Dermis blood vessel endothelial cell (primary cell): ENCODE measurements around the gene AK8. TPM values are rescaled to one million over a fixed set of nuclear protein-coding genes. Genes with fewer than 3 reads are reported as not detected.

Experiments
- DNase-seq: peaks from one replicate; pipeline ENCODE4 v3.0.0; 2010
- total RNA-seq: library from RNA; depleted of rRNA; stranded (reverse); fragments of >200 nt; gene quantifications from 2 replicates; pipeline ENCODE4 v1.2.3, GENCODE V29; 2014

AK8 gene
- total RNA-seq, 1 donor from 2014 or later, result not detected

DNA sequence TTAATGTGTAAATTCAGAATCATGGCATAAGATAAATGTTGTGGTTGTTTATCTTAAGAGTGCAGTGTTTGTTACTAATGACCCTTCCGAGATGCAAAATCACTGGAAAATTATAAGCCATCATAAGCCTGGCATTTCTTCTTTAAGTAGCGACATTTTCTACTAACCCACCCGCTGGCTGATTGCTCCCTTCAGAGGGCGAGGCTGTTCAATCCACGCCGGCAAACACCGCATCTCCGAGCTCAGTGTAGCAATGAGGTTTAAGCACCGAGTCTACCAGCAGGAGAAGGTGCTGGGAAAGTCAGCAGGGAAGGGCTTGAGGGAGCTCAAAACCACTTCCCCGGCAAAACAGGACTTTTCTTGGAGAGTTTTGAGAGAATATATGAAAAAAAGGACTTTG, 52.7 kb downstream of the AK8 start:
- no peak for DNase-seq

DNA sequence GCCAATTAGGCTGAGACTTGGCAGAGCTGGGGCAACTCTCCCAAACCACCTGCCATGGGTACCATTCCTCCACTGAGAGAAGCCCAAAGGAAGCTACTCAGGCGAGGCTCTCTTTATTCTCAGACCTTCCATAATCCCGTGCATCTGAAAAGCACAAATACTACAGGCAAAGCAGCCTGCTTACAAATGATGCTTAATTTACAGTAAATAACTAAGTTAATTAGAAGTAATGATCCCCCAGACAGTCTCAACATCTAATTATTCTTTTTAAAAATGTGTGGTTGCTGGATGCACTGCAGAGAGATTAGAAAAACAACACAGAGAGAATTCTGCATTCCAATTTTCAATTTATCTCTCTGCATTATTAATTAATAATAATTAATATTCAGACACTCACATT, 53.1 kb downstream of the AK8 start:
- DNase-seq, result no peak

DNA sequence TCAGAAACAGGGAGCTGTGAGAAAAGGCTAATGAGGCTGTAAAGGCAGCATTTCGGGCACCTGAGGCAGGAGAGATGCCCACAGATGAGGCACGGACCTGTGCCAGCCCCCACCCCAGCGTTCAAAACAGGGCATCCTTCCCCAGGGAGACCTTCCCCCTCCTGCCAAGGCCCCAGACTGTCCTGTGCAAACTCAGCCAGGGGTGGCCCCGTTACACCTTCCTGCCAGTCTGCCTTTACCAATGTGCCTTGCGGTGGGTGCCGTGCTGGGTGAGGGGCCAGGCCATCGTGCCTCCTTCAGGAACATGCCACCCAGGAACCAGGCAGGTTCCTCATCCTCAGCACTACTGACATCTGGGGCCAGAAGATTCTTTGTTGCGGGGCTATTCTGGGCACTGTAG, 53.9 kb downstream of the AK8 start:
- DNase-seq, result no peak

GRCh38 chr9:132823370-132824145, 54.5 kb downstream of the AK8 start:
- DNase-seq, result no peak

GRCh38 chr9:132820169-132820944, 57.7 kb downstream of the AK8 start:
- no peak for DNase-seq

DNA sequence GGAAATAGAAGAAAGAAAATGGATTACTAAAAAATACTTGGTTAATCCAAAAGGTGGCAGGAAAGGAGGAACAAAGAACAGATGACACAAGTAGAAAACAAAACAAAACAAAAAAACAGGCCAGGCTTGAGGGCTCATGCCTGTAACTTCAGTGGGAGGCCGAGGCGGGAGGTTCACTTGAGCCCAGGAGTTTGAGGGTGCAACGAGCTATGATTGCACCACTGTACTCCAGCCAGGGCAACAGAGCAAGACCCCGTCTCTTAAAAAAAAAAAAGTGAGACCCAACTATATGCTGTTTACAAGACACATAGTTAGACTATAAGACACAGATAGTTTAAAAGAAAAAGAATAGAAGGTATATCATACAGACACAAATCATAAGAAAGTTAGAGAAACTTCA, 59.5 kb downstream of the AK8 start:
- DNase-seq, result no peak

DNA sequence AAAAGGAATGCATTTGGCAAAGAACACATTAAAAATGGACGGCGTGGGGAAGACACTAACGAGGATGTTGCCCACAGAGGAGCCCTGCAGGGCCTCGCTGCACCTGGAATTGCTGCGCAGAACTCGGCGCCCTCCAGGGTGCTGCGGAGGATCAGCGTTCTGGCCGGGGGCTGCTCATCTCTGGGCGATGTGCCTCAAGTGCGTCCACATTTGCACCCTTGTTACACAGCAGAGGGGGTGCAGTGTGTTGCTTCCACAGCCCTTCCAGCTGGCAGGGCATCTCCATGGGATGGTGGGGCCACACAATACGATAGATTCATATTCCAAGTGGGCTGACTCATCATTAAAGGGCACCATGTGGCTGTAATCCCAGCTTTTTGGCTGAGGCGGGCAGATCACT, 63.1 kb downstream of the AK8 start:
- no peak for DNase-seq

DNA sequence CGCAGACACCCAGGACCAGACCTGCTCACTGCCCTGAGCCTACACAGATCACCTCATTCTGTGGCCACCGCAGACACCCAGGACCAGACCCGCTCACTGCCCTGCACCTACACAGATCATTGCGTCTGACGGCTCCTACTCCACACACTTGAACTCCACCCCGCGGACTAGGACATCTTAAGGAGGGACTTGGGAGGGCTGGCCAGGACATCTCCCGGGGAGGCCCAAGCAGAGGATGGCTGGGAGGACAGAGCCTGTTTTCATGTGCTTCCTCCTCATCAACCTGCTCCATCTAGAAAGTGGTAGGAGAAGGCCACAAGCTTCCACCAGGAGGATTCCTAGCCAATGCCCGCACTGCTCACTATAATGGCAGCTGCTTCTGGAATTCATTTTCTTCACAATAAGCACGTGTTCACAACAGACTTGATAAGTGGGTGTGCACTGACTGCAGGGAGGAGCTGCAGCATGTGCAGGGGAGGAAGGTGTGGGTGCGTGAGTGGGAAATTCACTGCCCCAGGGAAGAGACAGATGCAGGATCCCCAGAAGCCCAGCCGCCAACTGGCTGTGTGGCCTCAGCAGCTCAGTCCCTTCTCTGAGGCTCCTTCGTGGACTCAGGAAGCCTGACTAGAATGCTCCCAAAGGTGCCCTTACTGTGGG, 64.8 kb downstream of the AK8 start:
- DNase-seq, result no peak

DNA sequence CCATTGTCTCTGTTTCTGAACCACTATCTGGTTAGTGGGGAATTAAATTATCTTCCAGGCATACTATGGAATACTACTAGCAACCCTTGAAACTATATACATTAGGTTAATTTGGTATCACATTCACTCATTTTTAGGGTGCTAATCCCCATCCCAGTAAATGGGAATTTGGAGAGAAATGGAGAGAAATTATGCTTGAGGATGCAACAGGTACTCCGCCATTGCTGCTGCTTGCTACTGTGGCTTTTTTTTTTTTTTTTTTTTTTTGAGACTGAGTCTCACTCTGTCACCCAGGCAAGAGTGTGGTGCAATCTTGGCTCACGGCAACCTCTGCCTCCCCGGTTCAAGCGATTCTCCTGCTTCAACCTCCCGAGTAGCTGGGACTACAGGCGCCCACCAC, 66.1 kb downstream of the AK8 start:
- DNase-seq, result no peak

DNA sequence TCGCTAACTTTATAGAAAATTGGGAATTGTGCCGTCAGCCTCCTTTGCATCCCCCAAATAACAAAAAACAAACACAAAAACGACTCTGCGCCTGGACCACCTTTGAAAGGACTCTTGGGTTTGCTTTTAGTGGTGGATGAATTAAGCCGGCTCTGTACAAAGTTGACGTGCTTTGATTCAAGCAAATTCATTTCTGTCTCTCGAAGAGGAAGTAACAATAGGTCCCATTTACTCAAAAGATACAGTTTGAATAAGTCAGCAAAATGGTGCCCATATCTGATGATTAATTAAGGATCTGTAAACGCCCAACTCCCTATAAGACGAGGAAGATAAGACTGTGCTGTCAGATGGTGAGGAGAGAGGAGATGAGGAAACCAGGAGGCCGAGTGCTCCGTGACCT, 67.8 kb downstream of the AK8 start:
- DNase-seq, result no peak

- no peak for DNase-seq
These were observed 68.3 kb downstream of the AK8 start for GRCh38 chr9:132809677-132810271.

GRCh38 chr9:132808645-132809044, 69.4 kb downstream of the AK8 start:
- DNase-seq, result no peak

GRCh38 chr9:132806723-132807421, 71.2 kb downstream of the AK8 start:
- DNase-seq, result no peak

- DNase-seq, result no peak
These were observed 71.8 kb downstream of the AK8 start for GRCh38 chr9:132806306-132806705.

DNA sequence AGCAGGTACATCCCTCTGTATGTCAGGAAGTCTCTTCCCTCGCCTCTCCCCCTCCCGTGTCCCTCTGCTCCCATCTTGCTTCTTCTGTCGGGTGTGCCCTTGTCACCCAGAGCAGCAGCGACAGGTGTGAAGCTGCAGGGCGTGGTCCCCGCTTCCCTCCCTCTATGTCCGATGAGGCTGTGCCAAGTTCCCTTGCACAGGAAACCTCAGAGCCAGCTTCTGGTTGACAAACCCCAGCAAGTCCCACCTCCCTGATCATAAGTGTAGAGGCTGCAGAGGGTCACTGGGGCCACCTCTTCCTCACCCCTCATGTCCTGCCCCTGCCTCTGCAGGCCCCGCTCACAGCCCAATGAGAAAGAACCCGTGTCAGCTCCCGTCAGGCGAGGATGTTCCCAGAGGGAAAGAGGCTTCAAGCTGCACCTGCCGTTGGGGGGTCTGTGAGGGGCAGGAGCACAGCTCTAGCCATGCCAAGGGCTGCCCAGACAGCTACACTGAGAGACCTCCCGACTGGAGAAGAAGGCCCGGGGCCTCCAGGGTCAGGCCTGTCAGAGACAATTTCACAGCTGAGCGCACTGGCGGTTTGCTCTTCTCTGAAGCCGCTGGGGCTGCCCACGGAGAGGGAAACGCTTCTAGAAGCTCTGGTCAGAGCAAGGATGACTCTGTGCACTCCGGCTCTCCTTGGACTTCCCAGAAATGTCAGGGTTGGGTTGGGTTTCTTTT, 73.3 kb downstream of the AK8 start:
- no peak for DNase-seq

GRCh38 chr9:132802121-132802795, 75.8 kb downstream of the AK8 start:
- DNase-seq, result no peak

DNA sequence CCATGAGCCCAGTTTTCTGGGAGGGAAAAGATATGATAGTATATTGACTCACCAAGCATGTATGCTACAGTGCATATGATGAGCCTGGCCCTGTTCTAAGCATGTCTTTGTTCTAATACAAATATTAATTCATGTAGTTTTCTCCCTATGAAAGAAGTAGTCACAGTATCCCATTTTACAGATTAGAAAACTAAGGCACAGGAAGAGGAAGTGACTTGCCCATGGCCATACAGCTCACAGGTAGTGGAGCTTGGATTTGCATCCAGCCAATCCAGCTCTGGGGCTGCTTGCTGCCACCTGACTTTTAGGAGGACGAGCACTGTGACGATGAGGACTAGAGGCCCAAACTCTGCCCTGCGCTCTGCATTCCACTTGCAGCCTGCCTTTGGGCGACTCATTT, 76.4 kb downstream of the AK8 start:
- DNase-seq, result no peak

- peak; percentile 81 for DNase-seq
These were observed 77.9 kb downstream of the AK8 start for GRCh38 chr9:132800038-132800648.

DNA sequence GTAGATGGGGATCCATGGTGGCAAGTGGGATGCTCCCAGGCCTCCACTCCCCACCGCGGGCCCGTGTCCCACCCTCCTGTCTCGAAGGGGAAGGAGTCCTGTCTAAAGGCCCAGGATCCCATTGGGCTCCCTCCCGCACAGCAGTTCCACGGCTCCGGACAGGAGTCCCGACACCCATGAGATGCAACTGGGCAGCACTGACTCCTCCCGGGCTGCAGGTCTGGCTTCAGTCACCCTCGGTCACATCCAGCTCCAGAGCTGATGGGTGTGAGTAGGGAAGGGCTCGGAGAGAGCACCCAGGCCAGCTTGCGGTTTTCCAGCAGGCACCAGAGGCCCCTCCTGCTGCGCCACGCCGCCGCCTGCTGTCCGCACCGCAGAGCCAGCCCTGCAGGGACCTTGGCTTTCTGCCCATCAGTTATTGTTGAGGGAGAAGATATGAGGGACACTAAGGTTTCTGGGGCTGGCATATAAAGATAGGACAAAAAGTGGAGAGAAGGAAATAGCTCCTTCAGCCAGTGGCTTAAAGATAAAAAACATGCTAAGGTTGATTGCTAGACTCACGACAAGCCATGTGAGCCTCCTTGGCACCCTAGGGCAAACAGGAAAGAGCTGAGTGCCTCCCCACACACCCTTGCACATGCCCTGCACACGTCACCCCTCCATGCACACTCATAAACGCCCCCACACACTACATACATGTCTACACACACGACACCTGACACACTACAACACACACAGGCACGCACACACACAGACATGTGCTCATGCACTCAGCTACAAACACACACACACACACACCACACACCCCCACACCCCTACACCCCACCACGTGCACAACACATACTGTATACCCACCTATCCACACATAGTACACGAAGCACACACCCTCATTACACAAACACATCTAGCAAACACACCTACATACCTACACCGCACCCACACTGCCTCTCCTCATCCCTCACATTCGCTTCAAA, 79.0 kb downstream of the AK8 start:
- peak; percentile 11 for DNase-seq
